ENCODE results near the gene PPAT. TPM values are rescaled to one million over a fixed set of nuclear protein-coding genes. Genes with fewer than 3 reads are reported as not detected.

PPAT gene
- total RNA-seq, 4 donors from 2014 or later = 2.5 to 8.8 (median 4.1) TPM

- Histone ChIP-seq H3K4me1 (peaks cover 0 to 26% (median 3%) of the 10 kb centered on the region in 3 donors), H3K36me3 (peaks cover 0 to 10% of the 10 kb centered on the region in 2 donors), H3K4me3 (no peak overlapping the region), H3K9me3 (no peaks in the 10 kb centered on the region), H3K27ac (peak overlapping the region; percentile 21 to 54 (median 52)), H3K27me3 (no peaks in the 10 kb centered on the region)
- no peak for ATAC-seq
- WGBS, 2 donors (ENCODE audit: low coverage in 1 of 2) = 0 to 10% methylated on average over 1 of the region's 1 CpG
- TF ChIP-seq POLR2A (IDR thresholded peaks at IDR 0.05) = no peak
- TF ChIP-seq, protein P1, sequence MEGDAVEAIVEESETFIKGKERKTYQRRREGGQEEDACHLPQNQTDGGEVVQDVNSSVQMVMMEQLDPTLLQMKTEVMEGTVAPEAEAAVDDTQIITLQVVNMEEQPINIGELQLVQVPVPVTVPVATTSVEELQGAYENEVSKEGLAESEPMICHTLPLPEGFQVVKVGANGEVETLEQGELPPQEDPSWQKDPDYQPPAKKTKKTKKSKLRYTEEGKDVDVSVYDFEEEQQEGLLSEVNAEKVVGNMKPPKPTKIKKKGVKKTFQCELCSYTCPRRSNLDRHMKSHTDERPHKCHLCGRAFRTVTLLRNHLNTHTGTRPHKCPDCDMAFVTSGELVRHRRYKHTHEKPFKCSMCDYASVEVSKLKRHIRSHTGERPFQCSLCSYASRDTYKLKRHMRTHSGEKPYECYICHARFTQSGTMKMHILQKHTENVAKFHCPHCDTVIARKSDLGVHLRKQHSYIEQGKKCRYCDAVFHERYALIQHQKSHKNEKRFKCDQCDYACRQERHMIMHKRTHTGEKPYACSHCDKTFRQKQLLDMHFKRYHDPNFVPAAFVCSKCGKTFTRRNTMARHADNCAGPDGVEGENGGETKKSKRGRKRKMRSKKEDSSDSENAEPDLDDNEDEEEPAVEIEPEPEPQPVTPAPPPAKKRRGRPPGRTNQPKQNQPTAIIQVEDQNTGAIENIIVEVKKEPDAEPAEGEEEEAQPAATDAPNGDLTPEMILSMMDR (IDR thresholded peaks at IDR 0.05) = no peak
- no peak for TF ChIP-seq POLR2AphosphoS5 (IDR thresholded peaks at IDR 0.05)
- no peak for TF ChIP-seq EP300 (IDR thresholded peaks at IDR 0.05)
These were observed 25.8 kb downstream of the PPAT start for GRCh38 chr4:56409511-56410090.

DNA sequence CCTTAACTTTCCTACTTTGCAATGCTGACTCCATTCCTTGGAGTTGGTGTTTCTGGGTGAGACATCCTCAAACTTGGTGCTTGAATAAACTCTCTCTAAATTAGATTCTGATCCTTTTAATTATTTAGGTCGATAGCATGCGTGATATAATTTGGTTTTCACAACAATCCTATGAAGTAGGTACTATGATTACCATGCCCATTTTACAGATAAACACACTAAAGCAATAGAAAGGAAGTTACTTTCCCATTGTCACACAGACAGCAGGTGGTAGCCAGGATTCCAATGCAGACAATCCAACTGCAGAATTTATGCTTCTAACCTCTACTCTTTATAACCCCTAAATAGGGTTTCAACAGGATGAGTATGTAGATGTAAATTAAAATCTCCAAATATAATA, 26.4 kb downstream of the PPAT start:
- Histone ChIP-seq H3K4me3 (no peak overlapping the region), H3K9me3 (no peaks in the 10 kb centered on the region), H3K4me1 (peaks cover 0 to 26% (median 3%) of the 10 kb centered on the region in 3 donors), H3K36me3 (peaks cover 0 to 10% of the 10 kb centered on the region in 2 donors), H3K27ac (no peak overlapping the region), H3K27me3 (no peaks in the 10 kb centered on the region)
- WGBS, 2 donors (ENCODE audit: low coverage in 1 of 2) = 80 to 100% methylated on average over 1 to 2 of the region's 2 CpGs
- ATAC-seq = no peak
- no peak for TF ChIP-seq POLR2AphosphoS5 (IDR thresholded peaks at IDR 0.05)
- no peak for TF ChIP-seq EP300 (IDR thresholded peaks at IDR 0.05)
- TF ChIP-seq, protein P1 (IDR thresholded peaks at IDR 0.05) = no peak
- TF ChIP-seq POLR2A (IDR thresholded peaks at IDR 0.05) = no peak

- WGBS, 2 donors (ENCODE audit: low coverage in 1 of 2) = 91 to 94% methylated on average over 4 of the region's 4 CpGs
- Histone ChIP-seq H3K36me3 (peaks cover 0 to 16% of the 10 kb centered on the region in 2 donors), H3K27me3 (no peaks in the 10 kb centered on the region), H3K27ac (no peak overlapping the region), H3K9me3 (no peaks in the 10 kb centered on the region), H3K4me1 (peaks cover 0 to 20% (median 3%) of the 10 kb centered on the region in 3 donors), H3K4me3 (no peak overlapping the region)
- ATAC-seq = no peak
- TF ChIP-seq POLR2A (IDR thresholded peaks at IDR 0.05) = no peak
- TF ChIP-seq, protein P1 (IDR thresholded peaks at IDR 0.05) = no peak
- no peak for TF ChIP-seq EP300 (IDR thresholded peaks at IDR 0.05)
- TF ChIP-seq POLR2AphosphoS5 (IDR thresholded peaks at IDR 0.05) = no peak
These were observed 29.3 kb downstream of the PPAT start for GRCh38 chr4:56406151-56406550.

DNA sequence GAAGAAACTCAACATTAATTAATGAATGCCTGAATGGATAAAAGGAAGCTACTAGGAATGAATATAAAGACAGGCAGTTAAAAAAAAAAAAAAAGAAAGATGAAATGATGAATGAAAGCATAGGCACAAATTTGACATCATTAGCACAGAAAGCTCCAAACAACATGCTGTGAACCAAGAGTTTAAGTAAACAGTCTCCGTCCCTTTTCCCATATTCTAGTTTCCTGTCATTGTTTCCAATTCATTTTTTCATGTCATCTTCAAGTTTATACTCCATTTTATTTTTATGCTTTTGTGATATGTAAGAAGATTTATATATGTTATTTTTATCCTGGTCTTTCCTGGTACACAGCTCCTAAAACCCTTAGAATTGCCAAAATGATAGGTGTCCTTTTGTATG, 30.4 kb downstream of the PPAT start:
- Histone ChIP-seq H3K27ac (no peak overlapping the region), H3K36me3 (peaks cover 0 to 26% of the 10 kb centered on the region in 2 donors), H3K4me1 (peaks cover 0 to 11% (median 0%) of the 10 kb centered on the region in 3 donors), H3K4me3 (no peak overlapping the region), H3K27me3 (no peaks in the 10 kb centered on the region), H3K9me3 (no peaks in the 10 kb centered on the region)
- TF ChIP-seq, protein P1 (IDR thresholded peaks at IDR 0.05) = no peak
- TF ChIP-seq EP300 (IDR thresholded peaks at IDR 0.05) (no peak), POLR2A (IDR thresholded peaks at IDR 0.05) (no peak), POLR2AphosphoS5 (IDR thresholded peaks at IDR 0.05) (no peak)
- 89 to 92% methylated on average over 1 of the region's 1 CpG for WGBS, 2 donors (ENCODE audit: low coverage in 1 of 2)
- no peak for ATAC-seq

- H3K4me1 ChIP-seq = no peaks in the 10 kb centered on the region
- H3K27me3 ChIP-seq = no peaks in the 10 kb centered on the region
- no peak for TF ChIP-seq POLR2AphosphoS5 (IDR thresholded peaks at IDR 0.05)
- TF ChIP-seq, protein P1 (IDR thresholded peaks at IDR 0.05) = no peak
- TF ChIP-seq EP300 (IDR thresholded peaks at IDR 0.05) = no peak
- TF ChIP-seq POLR2A (IDR thresholded peaks at IDR 0.05) = no peak
- no peak overlapping the region for H3K4me3 ChIP-seq
- no peaks in the 10 kb centered on the region for H3K9me3 ChIP-seq
- H3K27ac ChIP-seq = no peak overlapping the region
- 70 to 74% methylated on average over 5 to 6 of the region's 6 CpGs for WGBS, 2 donors (ENCODE audit: low coverage in 1 of 2)
- peaks cover 0 to 28% of the 10 kb centered on the region in 2 donors for H3K36me3 ChIP-seq
- no peak for ATAC-seq
These were observed 34.9 kb downstream of the PPAT start for GRCh38 chr4:56400560-56400959.

All from gastroesophageal sphincter (tissue), 4 donors.